HEK293 (cell line): ENCODE measurements around the gene ZNRF2.

Experiments used
- CTCF ChIP-seq: fragments of 450-650 bp; formaldehyde crosslinking; IDR thresholded peaks from 2 replicates; pipeline ENCODE4 v1.5.1; 2016; ENCODE audit warnings: missing biosample characterization, missing genetic modification characterization
- ZBTB8A ChIP-seq: fragments of 450-650 bp; formaldehyde crosslinking; IDR thresholded peaks from 2 replicates; pipeline ENCODE4 v1.5.1; 2016; ENCODE audit warnings: missing biosample characterization, missing genetic modification characterization
- ZNF114 ChIP-seq: fragments of 450-650 bp; formaldehyde crosslinking; IDR thresholded peaks from 2 replicates; pipeline ENCODE4 v1.5.0; 2017; ENCODE audit warnings: missing biosample characterization, missing genetic modification characterization
- ZNF221 ChIP-seq: fragments of 450-650 bp; formaldehyde crosslinking; IDR thresholded peaks from 2 replicates; pipeline ENCODE4 v1.5.1; 2017; ENCODE audit warnings: missing biosample characterization, missing genetic modification characterization, borderline replicate concordance
- ZNF274 ChIP-seq, 2 experiments: fragments of 200-500 bp in 1 of 2; fragments of 450-650 bp in 1 of 2; sonication (Bioruptor generic) in 1 of 2; formaldehyde crosslinking in 1 of 2; IDR thresholded peaks; 2 replicates each; pipeline versions ENCODE4 v1.5.1 to v1.6.1; 2014 to 2016; ENCODE audit warnings: borderline replicate concordance in 1 of 2, inconsistent platforms in 1 of 2, low read length in 1 of 2, missing biosample characterization in 1 of 2, missing genetic modification characterization in 1 of 2
- ZNF426 ChIP-seq: fragments of 450-650 bp; formaldehyde crosslinking; IDR thresholded peaks from 2 replicates; pipeline ENCODE4 v1.5.1; 2017; ENCODE audit warnings: missing biosample characterization, missing genetic modification characterization, mild to moderate bottlenecking, inconsistent platforms, moderate library complexity
- ZNF549 ChIP-seq: fragments of 450-650 bp; IDR thresholded peaks from 2 replicates; pipeline ENCODE4 v1.5.1; 2018; ENCODE audit warnings: missing biosample characterization, missing genetic modification characterization, mild to moderate bottlenecking, inconsistent platforms, moderate library complexity
- TF ChIP-seq, protein P1 (sequence below): sonication (generic); formaldehyde crosslinking; IDR thresholded peaks from 2 replicates; pipeline ENCODE4 v1.8.1; 2022; ENCODE audit warnings: mild to moderate bottlenecking, moderate library complexity, missing genetic modification reagents

- TF ChIP-seq ZBTB8A (no peak), ZNF274 (IDR thresholded peaks at IDR 0.05; ENCODE audit: low read length) (no peak), ZNF274 (tag by site-specific recombination; IDR thresholded peaks at IDR 0.05; ENCODE audit: borderline replicate concordance) (no peak), ZNF114 (no peak), ZNF221 (tag by site-specific recombination) (no peak), ZNF426 (no peak), CTCF (tag by site-specific recombination) (no peak), ZNF549 (no peak)
- TF ChIP-seq, protein P1, sequence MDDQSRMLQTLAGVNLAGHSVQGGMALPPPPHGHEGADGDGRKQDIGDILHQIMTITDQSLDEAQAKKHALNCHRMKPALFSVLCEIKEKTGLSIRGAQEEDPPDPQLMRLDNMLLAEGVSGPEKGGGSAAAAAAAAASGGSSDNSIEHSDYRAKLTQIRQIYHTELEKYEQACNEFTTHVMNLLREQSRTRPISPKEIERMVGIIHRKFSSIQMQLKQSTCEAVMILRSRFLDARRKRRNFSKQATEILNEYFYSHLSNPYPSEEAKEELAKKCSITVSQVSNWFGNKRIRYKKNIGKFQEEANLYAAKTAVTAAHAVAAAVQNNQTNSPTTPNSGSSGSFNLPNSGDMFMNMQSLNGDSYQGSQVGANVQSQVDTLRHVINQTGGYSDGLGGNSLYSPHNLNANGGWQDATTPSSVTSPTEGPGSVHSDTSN, result no peak
Observed at GRCh38 chr7:30347226-30348082, 63.1 kb downstream of the ZNRF2 start.
